PC-9 (cell line): Measurements from ENCODE around the gene ETNK2. TPM values are rescaled to one million over a fixed set of nuclear protein-coding genes. Genes with fewer than 3 reads are reported as not detected.

Experiments
- BruUV-seq: library from RNA; stranded (reverse); fragments of 400-500 nt; replicated peaks from 2 replicates; lab custom pipeline; 2021; lab: Mats Ljungman, UMichigan
- CTCF ChIA-PET: fragments of 300-600 bp; sonication (Branson Sonifier 250); formaldehyde crosslinking; loops from one replicate; lab custom pipeline; 2022; ENCODE audit warnings: antibody characterized with exemption; lab: Charles Lee
- POLR2A ChIA-PET: fragments of 300-600 bp; sonication (Branson Sonifier 250); formaldehyde crosslinking; loops from one replicate; lab custom pipeline; 2022; ENCODE audit warnings: antibody characterized with exemption; ENCODE audit not compliant: unreplicated experiment; lab: Charles Lee
- DNase-seq, 2 experiments: peaks; one replicate each; pipeline versions ENCODE4 v3.0.0 to v3.0.0-alpha.2; 2015 to 2022; ENCODE audit warnings: mixed read lengths in 1 of 2
- H2AFZ ChIP-seq: fragments of 200-600 bp; sonication (generic); 2 replicates; pipeline ENCODE4 v1.8.1; 2017; ENCODE audit warnings: antibody characterized with exemption
- H3F3A ChIP-seq: fragments of 200-600 bp; sonication (generic); 2 replicates; pipeline ENCODE4 v1.8.1; 2017; ENCODE audit warnings: antibody characterized with exemption, mild to moderate bottlenecking, low read depth; ENCODE audit not compliant: insufficient read depth
- H3K27ac ChIP-seq: fragments of 200-600 bp; sonication (generic); 2 replicates; pipeline ENCODE4 v1.6.1; 2016; ENCODE audit warnings: mixed run types
- H3K27me3 ChIP-seq: fragments of 200-600 bp; sonication (generic); 2 replicates; pipeline ENCODE4 v1.6.1; 2016; ENCODE audit warnings: low read depth, mixed run types; ENCODE audit not compliant: insufficient read depth
- H3K36me3 ChIP-seq: fragments of 200-600 bp; sonication (generic); 2 replicates; pipeline ENCODE4 v1.6.1; 2016; ENCODE audit warnings: low read depth, mixed run types
- H3K4me1 ChIP-seq: fragments of 200-600 bp; sonication (generic); replicated peaks from 2 replicates; pipeline ENCODE4 v1.6.1; 2016; ENCODE audit warnings: mixed run types; ENCODE audit not compliant: insufficient read depth
- H3K4me2 ChIP-seq: fragments of 200-600 bp; sonication (generic); 2 replicates; pipeline ENCODE4 v1.6.1; 2017; ENCODE audit warnings: mixed run types
- H3K4me3 ChIP-seq: fragments of 200-600 bp; sonication (generic); 2 replicates; pipeline ENCODE4 v1.6.1; 2016; ENCODE audit warnings: mixed run types
- H3K79me2 ChIP-seq: fragments of 200-600 bp; sonication (generic); 2 replicates; pipeline ENCODE4 v1.6.1; 2017; ENCODE audit warnings: low read depth, mixed run types
- H3K9me2 ChIP-seq: fragments of 200-600 bp; sonication (generic); 2 replicates; pipeline ENCODE4 v1.8.1; 2017; ENCODE audit warnings: mild to moderate bottlenecking; ENCODE audit not compliant: insufficient read depth
- H3K9me3 ChIP-seq: fragments of 200-600 bp; sonication (generic); 2 replicates; pipeline ENCODE4 v1.8.1; 2016; ENCODE audit warnings: low read depth; ENCODE audit not compliant: insufficient read depth
- H4K20me1 ChIP-seq: fragments of 200-600 bp; sonication (generic); 2 replicates; pipeline ENCODE4 v1.8.1; 2017; ENCODE audit not compliant: insufficient read depth
- EZH2 ChIP-seq: fragments of 200-600 bp; sonication (generic); IDR thresholded peaks from 2 replicates; pipeline ENCODE4 v1.8.0; 2017; ENCODE audit warnings: antibody characterized with exemption, low read depth
- intact Hi-C: fragments of 100-400 bp; cut with micrococcal nuclease; formaldehyde crosslinking; loops from one replicate; pipeline ENCODE4 v1.10.0; 2022; ENCODE audit not compliant: unreplicated experiment
- total RNA-seq: library from RNA; stranded (reverse); gene quantifications from 2 replicates; pipeline ENCODE4 v1.2.3, GENCODE V29; 2021
- TF ChIP-seq, protein P1 (sequence below): fragments of 200-600 bp; sonication (generic); conservative IDR thresholded peaks from 2 replicates; pipeline ENCODE4 v1.6.1; 2017; ENCODE audit warnings: mixed run types, antibody characterized with exemption, mild to moderate bottlenecking, moderate library complexity

Gene ETNK2
- total RNA-seq, 1 experiment from 2014 or later = 16.3 TPM

DNA sequence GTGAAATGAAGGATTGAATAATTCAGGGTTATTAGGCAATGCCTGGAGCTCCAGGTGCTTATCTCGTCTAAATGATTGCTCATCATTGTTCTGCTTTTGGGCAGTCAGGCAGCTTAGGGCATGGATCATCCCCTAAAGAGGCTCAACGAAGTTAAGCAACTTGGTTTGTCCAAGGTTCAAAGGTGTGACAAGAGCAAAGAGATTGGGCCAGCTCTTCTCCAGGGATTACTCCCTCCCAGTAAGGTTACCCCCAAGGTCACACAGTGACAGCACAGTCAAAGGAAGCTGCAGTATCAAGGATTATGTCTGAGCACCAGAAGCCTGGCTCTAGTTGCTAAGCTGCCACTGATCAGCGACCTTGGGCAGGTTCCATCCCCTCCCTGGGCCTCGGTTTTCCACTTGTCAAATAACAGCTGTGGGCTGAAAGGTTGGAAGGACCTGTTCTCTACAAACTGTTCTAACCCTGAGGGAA is 6.8 kb downstream of the ETNK2 start:
- BruUV-seq = no TSS peak
- Histone ChIP-seq H3K27ac (no peak overlapping the region), H2AFZ (no peak overlapping the region), H3K4me2 (no peak overlapping the region), H3K9me2 (no peaks in the 10 kb centered on the region), H4K20me1 (no peaks in the 10 kb centered on the region), H3K79me2 (no peaks in the 10 kb centered on the region), H3K9me3 (no peaks in the 10 kb centered on the region), H3F3A (peaks cover 6% of the 10 kb centered on the region; the same call in 1 of the 2 replicates), H3K4me1 (0 out of 2 replicates have a peak, but pooled peaks cover 6% of the 10 kb centered on the region), H3K36me3 (no peaks in the 10 kb centered on the region), H3K4me3 (no peak overlapping the region), H3K27me3 (no peaks in the 10 kb centered on the region)
- TF ChIP-seq, protein P1, sequence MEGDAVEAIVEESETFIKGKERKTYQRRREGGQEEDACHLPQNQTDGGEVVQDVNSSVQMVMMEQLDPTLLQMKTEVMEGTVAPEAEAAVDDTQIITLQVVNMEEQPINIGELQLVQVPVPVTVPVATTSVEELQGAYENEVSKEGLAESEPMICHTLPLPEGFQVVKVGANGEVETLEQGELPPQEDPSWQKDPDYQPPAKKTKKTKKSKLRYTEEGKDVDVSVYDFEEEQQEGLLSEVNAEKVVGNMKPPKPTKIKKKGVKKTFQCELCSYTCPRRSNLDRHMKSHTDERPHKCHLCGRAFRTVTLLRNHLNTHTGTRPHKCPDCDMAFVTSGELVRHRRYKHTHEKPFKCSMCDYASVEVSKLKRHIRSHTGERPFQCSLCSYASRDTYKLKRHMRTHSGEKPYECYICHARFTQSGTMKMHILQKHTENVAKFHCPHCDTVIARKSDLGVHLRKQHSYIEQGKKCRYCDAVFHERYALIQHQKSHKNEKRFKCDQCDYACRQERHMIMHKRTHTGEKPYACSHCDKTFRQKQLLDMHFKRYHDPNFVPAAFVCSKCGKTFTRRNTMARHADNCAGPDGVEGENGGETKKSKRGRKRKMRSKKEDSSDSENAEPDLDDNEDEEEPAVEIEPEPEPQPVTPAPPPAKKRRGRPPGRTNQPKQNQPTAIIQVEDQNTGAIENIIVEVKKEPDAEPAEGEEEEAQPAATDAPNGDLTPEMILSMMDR = no peak
- no peak for TF ChIP-seq EZH2
- ChIA-PET POLR2A (interaction anchor here (0.6 to 0.7 kb wide), 3 partner anchors 13 to 519 kb away, joined by 3 to 4 read pairs (median 4); no protein-coding TSS in a partner anchor), CTCF (no interaction called here)
- intact Hi-C loops = no loop called here
- DNase-seq = no peak

DNA sequence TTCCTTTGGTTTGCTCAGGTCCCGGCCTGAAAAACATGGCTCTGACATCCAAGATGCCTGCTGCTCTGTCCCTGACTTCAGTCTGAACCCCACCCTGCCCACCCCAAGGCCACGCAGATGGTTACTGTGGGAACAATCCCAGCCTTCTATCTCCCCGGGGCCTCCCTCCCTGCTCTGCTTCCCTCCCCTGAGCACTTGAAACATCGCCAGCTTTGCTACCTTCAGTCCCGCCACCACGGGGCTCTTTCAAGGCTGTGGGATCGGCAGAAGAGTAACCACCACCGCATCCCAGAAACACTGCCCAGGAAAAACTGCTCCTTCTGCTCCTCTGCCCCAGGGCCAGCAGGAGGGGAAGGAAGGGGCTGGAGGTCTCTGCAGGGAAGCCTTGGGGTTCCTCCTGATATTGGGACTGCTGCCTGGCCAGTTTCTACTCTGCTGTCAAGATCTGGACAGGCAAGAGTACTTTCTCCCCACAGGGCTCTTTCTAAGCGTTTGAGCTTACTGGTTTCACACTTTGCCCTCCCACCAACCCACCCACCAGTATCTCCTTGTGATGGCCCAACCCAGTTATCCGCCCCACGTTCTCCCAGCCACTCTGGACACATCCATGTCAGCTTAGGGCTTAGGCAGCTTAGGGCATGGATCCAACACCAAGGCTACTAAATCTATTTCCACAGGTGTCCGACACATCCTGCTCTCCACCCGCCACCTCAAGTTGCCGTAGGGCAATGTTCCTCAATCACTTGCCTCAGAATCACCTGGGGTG is 8.4 kb downstream of the ETNK2 start:
- no peaks in the 10 kb centered on the region for H3K79me2 ChIP-seq

DNA sequence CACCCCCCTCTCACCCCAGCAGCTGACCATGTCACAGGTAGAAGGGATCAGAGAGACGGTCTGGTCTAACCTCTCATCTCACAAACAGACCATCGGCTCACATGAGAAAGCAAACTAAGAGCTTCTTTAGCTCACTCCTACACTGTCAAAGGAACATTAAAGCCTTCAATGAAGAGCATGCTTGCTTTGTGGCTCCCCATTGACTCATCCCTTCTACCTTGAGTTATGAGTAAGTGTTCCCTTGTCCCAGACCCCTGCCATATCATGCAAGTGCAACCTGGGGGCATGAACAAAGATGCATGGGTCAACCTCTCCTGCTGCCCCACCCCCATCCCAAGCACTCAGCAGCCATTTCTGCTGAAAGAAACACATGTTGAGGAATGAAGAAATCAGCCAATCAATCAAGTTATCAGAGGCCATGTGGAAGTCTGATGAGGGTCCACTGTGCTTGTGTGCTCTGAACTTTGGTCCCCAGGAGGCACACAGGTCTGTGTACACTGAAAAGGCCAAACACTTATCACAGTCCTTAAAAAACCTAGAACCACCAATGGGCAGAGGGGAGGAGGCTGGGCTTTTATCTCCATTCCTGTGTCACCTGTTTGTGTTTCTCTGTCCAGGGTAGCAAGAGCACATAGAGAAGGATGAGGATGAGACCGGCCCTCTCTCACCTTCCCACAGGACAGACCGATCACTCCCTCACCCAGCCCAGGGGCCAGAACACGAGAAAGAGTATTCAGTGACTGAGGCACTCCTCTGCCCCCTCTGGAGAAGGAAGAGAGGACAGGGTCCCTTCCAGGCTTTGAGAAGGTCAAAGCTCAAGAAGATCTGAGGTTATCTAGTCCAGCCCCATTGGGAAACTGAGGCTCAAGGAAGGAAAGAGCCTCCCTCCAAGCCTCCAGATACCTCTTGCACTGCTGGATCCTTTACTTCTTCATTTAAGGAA is 9.5 kb downstream of the ETNK2 start:
- no peak for TF ChIP-seq EZH2
- TF ChIP-seq, protein P1 = no peak
- no peaks in the 10 kb centered on the region for H3K79me2 ChIP-seq
- H2AFZ ChIP-seq = no peak overlapping the region
- CTCF ChIA-PET = no interaction called here
- H3K9me2 ChIP-seq = no peaks in the 10 kb centered on the region
- no TSS peak for BruUV-seq
- no peak overlapping the region for H3K4me2 ChIP-seq
- no peaks in the 10 kb centered on the region for H4K20me1 ChIP-seq
- POLR2A ChIA-PET = no interaction called here
- no peak for DNase-seq
- H3K4me3 ChIP-seq = no peak overlapping the region
- H3K36me3 ChIP-seq = no peaks in the 10 kb centered on the region
- no peak overlapping the region for H3K27ac ChIP-seq
- H3K4me1 ChIP-seq = 0 out of 2 replicates have a peak, but pooled peaks cover 6% of the 10 kb centered on the region
- intact Hi-C loops = no loop called here
- H3K27me3 ChIP-seq = no peaks in the 10 kb centered on the region
- H3K9me3 ChIP-seq = no peaks in the 10 kb centered on the region
- H3F3A ChIP-seq = no peaks in the 10 kb centered on the region

More for the DNA sequence above, 8.4 kb downstream of the ETNK2 start:
- Histone ChIP-seq H3F3A (no peaks in the 10 kb centered on the region), H3K27me3 (no peaks in the 10 kb centered on the region), H3K4me1 (0 out of 2 replicates have a peak, but pooled peaks cover 6% of the 10 kb centered on the region), H3K9me3 (no peaks in the 10 kb centered on the region), H3K27ac (no peak overlapping the region), H3K9me2 (no peaks in the 10 kb centered on the region), H3K4me2 (no peak overlapping the region), H3K4me3 (no peak overlapping the region), H4K20me1 (no peaks in the 10 kb centered on the region), H3K36me3 (no peaks in the 10 kb centered on the region), H2AFZ (no peak overlapping the region)
- DNase-seq = no peak
- intact Hi-C loops = no loop called here
- CTCF ChIA-PET = interaction anchor here (0.7 kb wide), 1 partner anchor 272 kb away, joined by 3 read pairs; no protein-coding TSS in a partner anchor
- no TSS peak for BruUV-seq
- POLR2A ChIA-PET = no interaction called here
- no peak for TF ChIP-seq EZH2
